Measurements from ENCODE around the gene LRRC1.

DNA sequence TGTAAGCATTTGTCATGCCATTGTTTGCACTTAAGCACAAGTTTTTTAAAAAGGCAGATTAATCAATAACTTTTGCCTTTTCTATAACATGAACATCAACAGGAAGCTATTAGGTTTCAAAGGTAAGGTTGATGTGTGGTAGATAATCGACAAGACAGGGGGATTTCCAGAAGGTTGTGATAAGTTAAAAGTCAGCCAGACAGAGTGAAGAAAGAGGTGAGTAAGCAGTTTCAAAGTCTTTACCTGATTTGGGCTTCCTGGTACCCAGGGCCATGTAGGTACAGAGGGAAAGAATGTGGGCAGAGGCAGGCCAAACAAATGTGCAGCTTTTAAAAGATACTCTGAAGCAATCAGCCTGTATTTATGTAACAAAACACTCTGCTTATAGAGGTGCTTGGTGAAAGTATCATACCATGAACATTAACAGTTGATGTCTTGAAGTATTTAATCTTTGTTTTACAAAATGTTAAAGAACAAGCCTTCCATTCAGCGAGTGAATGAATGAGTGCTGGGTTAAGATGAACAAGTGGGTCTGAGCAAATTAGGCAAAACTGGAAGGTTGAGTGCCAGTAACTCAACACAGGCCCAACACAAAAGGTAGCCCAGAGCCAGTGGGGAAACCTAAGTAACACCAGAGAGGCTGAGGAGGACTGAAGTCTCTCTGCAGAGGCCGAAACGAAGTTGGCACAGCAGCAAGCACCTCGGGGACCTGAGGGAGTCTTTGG is 60.2 kb downstream of the LRRC1 start:
- TF ChIP-seq, protein P1, sequence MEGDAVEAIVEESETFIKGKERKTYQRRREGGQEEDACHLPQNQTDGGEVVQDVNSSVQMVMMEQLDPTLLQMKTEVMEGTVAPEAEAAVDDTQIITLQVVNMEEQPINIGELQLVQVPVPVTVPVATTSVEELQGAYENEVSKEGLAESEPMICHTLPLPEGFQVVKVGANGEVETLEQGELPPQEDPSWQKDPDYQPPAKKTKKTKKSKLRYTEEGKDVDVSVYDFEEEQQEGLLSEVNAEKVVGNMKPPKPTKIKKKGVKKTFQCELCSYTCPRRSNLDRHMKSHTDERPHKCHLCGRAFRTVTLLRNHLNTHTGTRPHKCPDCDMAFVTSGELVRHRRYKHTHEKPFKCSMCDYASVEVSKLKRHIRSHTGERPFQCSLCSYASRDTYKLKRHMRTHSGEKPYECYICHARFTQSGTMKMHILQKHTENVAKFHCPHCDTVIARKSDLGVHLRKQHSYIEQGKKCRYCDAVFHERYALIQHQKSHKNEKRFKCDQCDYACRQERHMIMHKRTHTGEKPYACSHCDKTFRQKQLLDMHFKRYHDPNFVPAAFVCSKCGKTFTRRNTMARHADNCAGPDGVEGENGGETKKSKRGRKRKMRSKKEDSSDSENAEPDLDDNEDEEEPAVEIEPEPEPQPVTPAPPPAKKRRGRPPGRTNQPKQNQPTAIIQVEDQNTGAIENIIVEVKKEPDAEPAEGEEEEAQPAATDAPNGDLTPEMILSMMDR (IDR thresholded peaks at IDR 0.05; ENCODE audit: borderline replicate concordance, extremely low read depth, low read length, poor library complexity, severe bottlenecking): no peak
- TF ChIP-seq EZH2 (IDR thresholded peaks at IDR 0.05; ENCODE audit: borderline replicate concordance, low read depth, low read length, severe bottlenecking): no peak

Measured in DND-41 (cell line).